Brain microvascular endothelial cell (primary cell): ENCODE results near the gene LRRC4B.

Source experiments
- DNase-seq: peaks from one replicate; pipeline ENCODE4 v3.0.0-alpha.2; 2020
- H3K27ac ChIP-seq: fragments of 250-450 bp; sonication (Bioruptor Pico); 2 replicates; pipeline ENCODE4 v1.5.1; 2020; ENCODE audit warnings: mild to moderate bottlenecking, moderate library complexity
- H3K27me3 ChIP-seq: fragments of 250-450 bp; sonication (Bioruptor Pico); replicated peaks from 2 replicates; pipeline ENCODE4 v1.5.1; 2020; ENCODE audit warnings: mild to moderate bottlenecking
- H3K36me3 ChIP-seq: fragments of 250-450 bp; sonication (Bioruptor Pico); replicated peaks from 2 replicates; pipeline ENCODE4 v1.5.1; 2020; ENCODE audit warnings: mild to moderate bottlenecking
- H3K4me3 ChIP-seq: 2 replicates; pipeline ENCODE4 v1.5.1; 2011; ENCODE audit warnings: low read depth, mild to moderate bottlenecking, control low read depth, low read length, moderate library complexity
- CTCF ChIP-seq: IDR thresholded peaks from 2 replicates; pipeline ENCODE4 v1.5.1; 2011; ENCODE audit warnings: low read depth, mild to moderate bottlenecking, moderate library complexity, low read length, control low read depth, inconsistent platforms; ENCODE audit errors: missing control alignments
- in situ Hi-C: cut with HindIII; loops from 2 replicates; pipeline ENCODE4 v1.10.0; 2017; ENCODE audit warnings: low sequenced_read_pairs, low pct_ligation_motif_present

LRRC4B gene

DNA sequence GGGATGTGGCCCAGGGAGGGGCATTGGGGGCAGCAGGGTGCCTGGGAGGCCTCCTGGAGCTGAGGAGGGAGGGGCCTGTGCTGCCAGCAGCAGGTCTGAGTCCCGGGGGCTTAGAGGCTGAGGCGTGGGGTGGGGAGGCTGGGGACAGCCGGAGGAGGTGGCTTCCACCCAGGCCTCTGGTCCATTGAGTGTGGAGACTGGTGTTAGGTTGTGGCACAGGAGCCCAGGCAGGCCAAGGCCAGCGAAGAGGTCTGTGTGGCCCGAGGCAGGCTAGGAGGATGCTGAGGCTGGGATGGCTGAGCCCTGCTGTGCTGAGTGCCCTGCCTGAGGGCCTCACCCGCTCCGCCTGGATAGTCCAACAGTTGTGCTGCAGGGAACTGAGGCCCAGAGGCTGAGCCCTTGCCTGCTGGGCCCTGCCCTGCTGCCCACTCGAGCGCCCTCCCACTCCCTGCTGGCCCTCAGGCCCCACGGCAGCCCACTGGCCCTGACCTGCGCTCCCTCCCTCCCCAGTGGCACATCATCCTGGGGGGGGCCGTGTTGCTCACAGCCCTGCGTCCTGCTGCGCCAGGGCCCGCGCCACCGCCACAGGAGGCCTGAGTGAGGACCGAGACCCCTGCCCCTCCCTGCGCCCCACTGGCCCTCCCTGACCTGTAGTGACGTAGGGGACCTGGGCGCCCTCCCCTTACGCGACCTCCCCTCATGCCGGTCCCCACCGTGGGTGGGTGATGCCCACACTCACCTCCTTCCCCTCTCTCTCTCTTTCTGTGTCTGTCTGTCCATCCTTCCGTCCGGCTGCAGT, 86.7 kb downstream of the LRRC4B start:
- Histone ChIP-seq H3K27ac (no peak overlapping the region), H3K27me3 (no peaks in the 10 kb centered on the region), H3K36me3 (peaks cover 22% of the 10 kb centered on the region), H3K4me3 (no peak overlapping the region)
- in situ Hi-C loops: no loop called here
- no peak for TF ChIP-seq CTCF
- DNase-seq: no peak

GRCh38 chr19:50480281-50481111, 87.7 kb downstream of the LRRC4B start:
- Histone ChIP-seq H3K4me3 (no peak overlapping the region), H3K36me3 (peaks cover 22% of the 10 kb centered on the region), H3K27ac (no peak overlapping the region), H3K27me3 (no peaks in the 10 kb centered on the region)
- in situ Hi-C loops: no loop called here
- no peak for TF ChIP-seq CTCF
- DNase-seq: no peak

- Histone ChIP-seq H3K27ac (no peak overlapping the region), H3K36me3 (peaks cover 22% of the 10 kb centered on the region), H3K27me3 (no peaks in the 10 kb centered on the region), H3K4me3 (no peak overlapping the region)
- no peak for TF ChIP-seq CTCF
- DNase-seq: no peak
- in situ Hi-C loops: no loop called here
Measured at GRCh38 chr19:50479761-50480251, 88.4 kb downstream of the LRRC4B start.

DNA sequence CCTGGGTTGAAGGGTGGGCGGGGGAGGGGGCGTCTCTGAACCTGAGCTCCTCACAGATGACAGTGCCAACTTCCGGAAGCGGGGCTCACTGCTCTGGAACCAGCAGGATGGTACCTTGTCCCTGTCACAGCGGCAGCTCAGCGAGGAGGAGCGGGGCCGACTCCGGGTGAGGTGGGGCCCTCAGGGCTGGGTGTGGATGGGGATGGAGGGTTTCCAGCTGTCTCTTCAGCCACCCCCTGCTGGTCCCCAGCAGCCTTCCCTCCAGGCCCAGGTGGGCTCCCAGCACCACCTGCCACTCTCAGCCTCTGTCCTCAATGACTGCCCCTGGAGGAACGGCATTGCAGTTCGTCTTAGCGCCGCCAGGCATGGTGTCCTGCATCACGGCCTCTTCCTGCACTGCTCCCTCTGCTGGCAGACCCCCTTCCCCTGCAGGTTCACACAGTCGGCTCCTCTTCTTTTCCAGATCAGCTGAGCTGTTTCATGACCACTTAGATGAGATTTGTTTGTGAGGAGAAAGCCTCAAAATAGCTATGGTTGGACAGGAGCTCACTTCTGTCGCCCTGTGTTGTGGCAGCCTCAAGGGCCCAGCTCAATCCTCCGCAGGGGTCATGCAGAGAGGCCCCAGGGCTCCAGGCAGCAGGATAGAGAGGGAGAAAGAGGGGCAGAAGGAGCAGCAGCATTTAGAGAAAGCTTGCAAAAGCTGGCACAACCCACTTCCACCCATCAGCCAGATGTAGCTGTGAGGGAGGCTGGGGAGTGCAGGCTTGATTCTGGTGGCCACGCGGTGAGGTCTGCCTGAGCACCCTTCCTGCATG, 89.1 kb downstream of the LRRC4B start:
- in situ Hi-C loops: no loop called here
- peak; percentile 38 for DNase-seq

More for the DNA sequence above, 89.1 kb downstream of the LRRC4B start:
- Histone ChIP-seq H3K27ac (no peak overlapping the region), H3K36me3 (peaks cover 22% of the 10 kb centered on the region), H3K4me3 (no peak overlapping the region), H3K27me3 (no peaks in the 10 kb centered on the region)
- TF ChIP-seq CTCF: peak; percentile 79
